ENCODE results near the gene WFS1.

Gene WFS1

GRCh38 chr4:6262176-6262575 is 7.5 kb upstream of the WFS1 start:
- no peak for DNase-seq

GRCh38 chr4:6262847-6263487 is 6.7 kb upstream of the WFS1 start:
- DNase-seq = no peak

DNA sequence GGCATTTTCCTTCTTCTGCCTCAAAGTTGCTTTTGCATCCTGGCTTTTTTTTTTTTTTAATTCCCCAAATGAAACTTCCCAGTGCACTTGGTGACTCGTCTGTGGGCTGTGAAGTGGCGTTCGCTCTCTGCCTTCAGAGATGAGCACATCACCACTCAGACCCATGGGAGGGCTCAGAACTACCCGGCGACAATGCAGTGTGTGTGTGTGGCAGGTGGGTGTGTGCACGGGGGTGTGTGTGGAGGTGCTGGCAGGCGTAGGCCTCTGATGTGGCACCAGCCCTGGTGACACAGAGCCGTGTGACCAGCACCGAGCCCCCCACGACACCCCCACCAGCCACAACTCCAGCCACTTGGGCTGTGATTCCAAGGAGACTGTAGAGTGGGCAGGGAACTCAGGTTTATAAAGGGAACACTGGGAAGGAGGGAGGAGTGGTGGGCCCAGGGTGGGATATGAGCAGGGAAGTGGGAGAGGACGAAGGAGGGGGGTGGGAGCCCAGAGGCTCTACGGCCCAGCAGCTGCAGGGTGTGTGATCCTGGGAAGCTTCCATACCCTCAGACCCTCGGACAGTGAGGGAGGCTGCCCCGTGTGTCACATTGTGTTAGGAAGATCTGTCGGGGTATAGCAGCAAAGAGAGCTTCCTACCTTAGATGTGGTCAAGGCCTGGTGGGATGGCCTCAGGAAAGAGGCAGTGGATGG is 6.0 kb upstream of the WFS1 start:
- no peak for DNase-seq

DNA sequence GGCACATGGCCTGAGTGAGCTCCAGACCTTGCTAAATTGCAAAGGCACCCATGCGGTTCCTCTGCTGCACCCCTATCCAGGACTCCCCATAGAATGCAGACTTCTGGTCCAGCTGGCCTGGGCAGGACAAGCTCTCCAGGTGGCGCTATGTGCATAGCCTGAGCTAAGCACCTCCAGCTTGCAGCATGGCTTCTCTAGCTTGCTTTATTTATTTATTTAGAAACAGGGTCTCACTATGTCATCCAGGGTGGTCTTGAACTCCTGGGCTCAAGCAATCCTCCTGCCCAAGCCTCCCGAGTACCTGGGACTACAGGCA is 5.5 kb upstream of the WFS1 start:
- DNase-seq = no peak

DNA sequence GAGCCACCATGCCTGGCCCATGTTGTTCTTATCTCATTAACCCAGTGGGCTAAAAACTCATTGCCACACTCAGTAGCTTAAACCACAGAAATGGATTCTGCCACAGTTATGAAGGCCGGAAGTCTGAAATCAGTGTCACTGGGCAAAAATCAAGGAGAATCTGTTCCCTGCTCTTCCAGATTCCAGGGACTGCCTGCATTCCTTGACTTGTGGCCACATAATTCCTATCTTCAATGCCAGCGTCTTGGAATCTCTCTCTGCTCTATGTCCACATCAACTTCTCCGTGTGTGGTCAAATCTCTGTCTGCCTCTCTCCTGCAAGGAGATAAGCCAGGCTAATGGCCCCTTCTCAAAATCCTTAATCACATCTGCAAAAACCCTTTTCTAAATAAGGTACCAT is 4.1 kb upstream of the WFS1 start:
- DNase-seq = no peak

GRCh38 chr4:6267573-6267972 is 2.1 kb upstream of the WFS1 start:
- DNase-seq = no peak

DNA sequence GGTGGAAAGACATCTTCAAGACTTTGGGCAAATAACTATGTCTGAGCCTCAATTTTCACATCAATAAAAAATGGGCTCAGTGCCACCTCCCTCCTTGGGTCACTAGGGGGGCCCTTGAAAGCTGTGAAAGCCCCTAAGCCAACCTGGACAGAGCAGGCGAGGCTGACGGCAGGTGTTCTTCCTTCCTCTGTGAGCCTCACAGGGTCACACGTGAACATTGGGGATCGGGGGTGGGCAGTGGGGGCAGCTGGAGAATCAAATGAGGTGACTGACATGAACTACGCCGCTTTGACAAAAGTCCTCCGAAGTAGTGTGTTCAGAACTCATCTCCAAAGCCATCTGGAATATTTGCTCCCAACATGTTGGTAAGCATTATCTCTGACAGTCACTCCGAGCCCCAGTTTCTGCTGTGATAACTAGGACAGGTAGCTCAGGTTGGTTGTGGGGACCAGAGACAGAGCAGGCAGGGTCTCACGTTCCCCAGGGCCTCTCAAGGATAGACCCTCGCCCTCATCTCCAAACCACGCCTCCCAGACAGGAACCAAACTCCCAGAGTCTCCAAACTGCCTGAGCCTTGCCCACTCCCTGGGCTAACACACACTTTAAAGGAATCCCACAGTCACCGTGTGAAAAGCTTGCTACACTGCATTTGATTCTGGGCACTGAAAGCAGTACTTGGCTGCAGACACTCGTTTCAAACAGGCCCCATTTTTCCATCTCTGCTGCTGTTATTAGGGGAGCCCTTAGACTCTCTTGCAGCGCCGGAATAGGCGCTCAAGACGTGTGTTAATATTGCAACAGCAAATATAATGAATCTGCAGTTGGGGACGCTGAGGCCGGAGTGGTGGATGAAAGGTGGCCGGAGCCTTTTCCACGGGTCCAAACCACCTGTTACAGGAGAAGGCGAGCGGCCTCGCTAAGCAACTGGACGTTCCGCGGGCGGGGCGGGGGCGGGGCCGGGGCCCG is 717 bp upstream of the WFS1 start:
- DNase-seq = no peak

DNA sequence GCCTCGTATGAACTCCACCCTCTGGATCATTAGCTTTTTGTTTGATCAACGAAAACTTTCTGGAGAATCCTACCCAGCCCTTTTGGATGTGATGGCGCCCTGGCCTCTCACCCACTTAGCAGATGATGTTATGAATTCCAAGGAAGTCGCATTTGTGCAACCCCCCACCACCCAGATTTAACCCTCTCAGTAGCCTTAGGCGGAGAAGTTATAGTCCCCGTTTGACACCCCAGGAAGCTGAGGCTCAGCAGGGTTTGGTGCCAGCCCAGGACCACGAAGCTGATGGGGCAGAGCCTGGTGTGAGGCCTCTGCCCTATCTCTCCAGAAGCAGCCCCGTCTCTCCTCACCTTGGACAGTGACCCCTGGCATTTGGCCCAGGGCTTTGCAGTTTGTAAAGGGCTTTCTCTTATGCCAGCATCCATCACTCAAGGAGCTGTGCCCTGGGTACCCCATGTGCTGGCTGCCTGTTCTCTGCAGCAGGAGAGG is 1.0 kb downstream of the WFS1 start:
- no peak for DNase-seq

DNA sequence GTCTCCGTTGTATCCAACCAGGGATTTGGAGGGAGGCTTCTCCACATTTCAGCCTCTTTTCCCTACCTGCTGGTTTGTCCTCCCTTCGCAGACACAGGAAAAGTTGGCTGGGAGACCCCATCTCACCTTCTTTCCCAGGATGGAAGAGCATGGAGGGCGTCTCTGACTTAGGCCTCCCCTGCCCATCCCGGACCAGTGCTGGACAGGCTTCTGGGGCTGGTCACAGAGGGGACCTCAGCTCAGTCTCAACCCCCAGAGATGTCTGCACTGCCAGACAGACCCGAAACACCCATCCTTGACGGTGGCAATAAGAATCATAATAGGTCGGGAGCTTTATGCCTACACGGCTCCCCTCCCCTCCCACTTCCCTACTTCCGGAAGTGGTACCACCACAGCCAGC is 1.6 kb downstream of the WFS1 start:
- DNase-seq = no peak

DNA sequence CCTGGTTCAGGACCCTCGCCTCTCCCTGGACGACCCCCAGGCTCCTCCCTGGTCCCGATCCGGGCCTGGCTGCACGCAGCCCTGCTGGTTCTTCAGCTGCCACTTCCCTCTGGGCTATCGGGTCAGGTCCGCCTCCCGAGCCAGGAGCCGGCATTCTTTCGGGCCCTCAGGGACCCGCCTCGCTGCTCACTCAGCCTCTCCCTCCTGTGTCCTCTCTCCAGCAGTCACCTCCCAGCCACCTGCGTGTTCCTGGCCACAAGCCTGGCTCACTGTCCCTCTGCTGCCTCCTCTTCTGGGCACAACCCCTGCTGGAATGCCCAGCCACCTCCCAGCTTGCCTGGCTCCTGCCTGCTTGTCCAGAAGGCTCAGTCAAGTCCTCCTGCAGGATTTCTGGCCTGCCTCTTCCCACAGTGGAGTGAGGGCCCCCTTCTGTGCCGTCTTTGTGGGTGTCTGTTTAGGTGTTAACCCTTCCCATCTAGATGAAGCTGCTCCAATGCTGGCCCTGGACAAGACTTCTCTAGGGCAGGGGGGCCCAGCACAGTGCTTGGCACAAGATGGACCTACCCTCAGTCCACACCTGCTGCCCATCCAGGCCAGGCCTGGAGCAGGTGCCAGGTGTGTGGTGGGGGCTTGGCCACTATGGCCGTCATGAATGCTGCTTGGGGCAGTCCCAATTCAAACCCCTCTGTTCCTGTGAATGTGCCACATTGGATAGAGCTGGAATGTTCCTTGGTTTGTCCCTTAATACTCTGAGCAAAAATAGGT is 2.2 kb downstream of the WFS1 start:
- no peak for DNase-seq

DNA sequence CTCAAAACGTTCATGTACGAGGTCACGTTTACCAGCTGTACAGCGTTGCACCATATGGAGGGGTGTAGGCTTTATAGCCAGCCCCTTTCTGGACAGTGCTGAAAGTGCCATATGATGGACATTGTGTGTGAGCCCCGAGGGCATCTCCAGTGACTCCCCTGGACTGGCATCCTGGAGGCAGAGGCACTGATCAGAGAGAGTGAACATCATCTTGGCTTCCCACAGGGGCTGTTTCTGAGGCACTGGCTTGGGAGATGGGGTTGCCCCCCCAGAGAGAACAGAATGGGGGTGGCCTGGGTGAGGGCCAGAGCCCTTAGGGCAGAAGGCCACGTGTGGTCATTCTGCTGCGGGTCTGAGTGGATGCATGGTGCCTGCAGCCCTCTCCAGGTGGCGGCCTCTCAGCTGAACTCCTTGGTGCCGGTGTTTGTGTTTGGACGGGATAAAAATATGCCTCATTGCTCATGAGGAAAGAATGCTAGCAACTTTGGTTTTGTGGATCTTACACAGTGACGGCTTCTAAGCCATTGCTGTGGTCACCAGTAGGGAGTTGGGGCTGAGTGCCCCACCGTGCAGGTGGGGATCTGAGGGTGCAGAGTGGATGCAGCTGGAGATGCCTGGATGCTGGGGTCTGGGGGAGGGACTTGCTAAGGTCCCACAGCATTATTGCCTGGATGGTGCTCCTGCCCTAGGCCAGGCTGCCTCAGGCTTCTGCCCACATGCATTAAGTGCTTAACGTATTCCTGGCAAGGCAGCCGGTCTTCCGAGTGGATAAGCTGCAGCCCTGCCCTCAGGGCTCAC is 3.4 kb downstream of the WFS1 start:
- DNase-seq = no peak

DNA sequence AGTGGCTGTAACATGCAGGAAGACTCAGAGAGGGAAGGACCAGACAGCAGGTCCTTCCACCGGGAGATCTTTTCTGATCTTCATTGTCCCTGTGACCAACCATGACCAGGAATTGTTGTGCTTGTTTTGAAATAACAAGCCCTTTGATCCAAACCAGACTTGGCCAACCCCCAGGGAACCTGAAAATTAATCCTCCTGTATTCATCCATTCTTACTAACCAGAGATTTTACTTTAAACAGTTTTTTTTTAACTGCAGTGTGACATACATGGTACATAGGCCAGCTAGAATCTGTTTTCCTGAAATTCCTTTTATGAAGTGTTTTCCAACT is 4.0 kb downstream of the WFS1 start:
- no peak for DNase-seq

DNA sequence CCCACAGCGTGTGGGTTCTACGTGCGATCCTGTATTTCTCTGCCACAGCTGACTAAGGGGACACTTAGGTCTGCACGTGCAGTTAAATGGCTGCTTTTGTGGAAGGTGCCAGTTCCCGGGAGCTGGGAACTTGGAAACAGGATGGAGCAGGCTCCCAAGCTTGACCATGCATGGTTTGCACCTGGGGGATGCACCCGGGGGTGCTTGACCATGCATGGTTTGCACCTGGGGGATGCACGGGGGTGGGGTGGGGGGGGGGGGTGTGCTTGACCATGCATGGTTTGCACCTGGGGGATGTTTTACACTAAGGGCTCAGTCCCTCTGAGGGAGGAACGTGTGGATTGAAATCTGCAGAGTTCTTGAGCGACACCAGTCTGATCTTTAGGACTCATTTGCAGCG is 5.7 kb downstream of the WFS1 start:
- no peak for DNase-seq

DNA sequence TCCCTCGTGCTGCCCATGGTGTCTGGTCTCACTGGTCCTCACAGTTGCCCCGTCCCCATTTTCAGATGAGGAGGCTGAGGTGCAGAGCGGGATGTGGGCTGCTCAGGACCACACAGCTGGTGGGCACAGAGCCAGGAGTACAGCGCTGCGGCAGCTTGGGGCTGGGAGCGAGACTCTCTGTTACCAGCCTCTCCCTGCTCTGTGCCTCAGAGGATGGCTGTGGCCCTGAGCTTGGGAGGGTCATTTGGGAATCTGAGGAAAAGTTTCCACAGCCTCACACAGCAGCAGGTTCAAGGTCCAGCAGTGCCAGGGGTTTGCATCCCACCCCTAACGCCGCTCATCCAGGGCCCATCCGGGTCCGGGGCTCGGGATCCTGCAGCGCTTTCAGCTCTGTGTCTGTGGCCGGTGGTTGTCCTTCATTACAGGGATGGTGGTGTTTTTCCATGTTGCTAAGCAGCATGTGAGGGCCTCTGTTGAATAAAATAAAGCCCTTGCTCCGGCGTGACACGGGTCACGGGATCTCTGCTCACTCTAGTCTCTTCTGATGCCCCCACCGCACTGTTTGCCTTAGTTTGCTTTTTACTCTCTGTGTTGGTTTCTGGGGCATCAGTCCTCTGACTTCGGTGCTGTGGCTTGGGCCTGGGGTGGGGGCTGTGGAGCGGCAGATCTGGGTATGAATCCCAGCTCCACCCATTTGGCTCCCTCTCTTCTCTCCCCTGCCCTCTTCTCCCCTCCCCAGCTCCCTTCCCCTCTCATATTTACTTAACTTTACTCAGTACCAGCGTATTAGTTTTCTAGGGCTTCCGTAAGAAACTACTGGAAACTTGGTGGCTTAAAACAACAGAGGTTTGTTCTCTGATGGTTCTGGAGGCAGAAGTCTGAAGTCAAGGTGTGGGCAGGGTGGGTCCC is 6.5 kb downstream of the WFS1 start:
- DNase-seq = no peak

GRCh38 chr4:6277139-6277802 is 7.6 kb downstream of the WFS1 start:
- DNase-seq = no peak

- no peak for DNase-seq
Observed at GRCh38 chr4:6277935-6278800, 8.5 kb downstream of the WFS1 start.

DNA sequence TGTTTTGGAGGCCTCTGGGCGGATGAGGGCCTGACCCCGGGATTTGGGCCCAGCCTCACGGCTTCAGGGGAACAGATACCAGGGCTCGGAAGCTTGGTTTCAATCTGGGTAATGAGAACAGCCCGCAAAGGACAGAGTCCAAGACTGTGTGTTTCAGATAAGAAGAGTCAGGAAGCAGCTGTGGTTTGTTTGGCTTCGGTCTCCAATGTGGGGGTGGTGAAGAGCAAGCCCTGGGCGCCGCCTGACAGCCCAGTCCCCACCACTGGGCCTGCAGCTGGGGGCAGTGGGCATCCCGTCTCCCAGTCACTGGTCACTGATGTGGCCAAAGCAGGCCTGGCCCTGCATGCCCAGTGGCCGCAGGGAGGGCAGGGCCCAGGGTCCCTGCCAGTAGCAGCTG is 9.1 kb downstream of the WFS1 start:
- DNase-seq = no peak

DNA sequence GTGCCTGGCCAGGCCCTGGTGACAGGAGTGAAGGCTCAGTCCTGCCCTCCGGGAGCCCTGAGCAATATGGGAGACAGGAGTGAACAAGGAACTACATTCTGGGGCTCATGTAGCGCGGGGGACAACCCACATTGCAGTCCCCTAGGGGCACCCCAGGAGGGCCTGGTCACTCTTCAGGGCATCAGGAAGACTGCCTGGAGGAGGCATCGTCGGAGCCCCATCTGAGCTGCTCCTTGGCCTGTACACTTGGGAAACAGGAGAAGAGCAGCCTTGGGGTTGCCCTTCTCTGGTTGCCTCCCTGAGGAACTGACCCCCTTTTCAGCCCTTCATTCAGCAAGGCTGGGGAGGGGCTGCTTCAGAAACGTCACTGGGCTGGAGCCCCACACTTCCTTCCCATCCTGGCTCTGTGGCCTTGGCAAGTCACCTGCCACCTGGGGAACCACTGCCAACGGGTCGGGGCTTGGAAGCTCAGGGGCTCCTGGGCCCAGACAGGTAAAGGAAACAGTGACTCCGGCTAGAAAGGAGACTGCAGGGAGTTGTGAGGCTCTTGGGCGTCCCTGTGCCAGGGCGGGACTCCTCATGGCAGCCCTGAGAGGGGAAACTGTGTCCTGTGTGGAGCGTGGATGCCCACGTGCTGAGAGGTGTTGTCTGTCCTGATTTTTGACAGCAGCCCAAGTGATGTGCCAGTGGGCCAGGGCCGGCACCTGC is 10.1 kb downstream of the WFS1 start:
- no peak for DNase-seq
